ENCODE data around the gene CACNA1C.

The CACNA1C gene

GRCh38 chr12:2017546-2018337 lies 35.0 kb upstream of the CACNA1C start:
- H3K36me3 ChIP-seq: no peaks in the 10 kb centered on the region
- TF ChIP-seq CTCF (IDR thresholded peaks at IDR 0.05; ENCODE audit: low read depth, low read length): no peak
- no peak for DNase-seq

GRCh38 chr12:2018391-2018790 lies 34.4 kb upstream of the CACNA1C start:
- no peak overlapping the region for H3K4me3 ChIP-seq (ENCODE audit: low read depth, low read length)
- TF ChIP-seq CTCF (IDR thresholded peaks at IDR 0.05; ENCODE audit: low read depth, low read length): no peak
- no peaks in the 10 kb centered on the region for H3K9me3 ChIP-seq
- peaks cover 17% of the 10 kb centered on the region for H3K4me1 ChIP-seq
- H3K27me3 ChIP-seq: no peaks in the 10 kb centered on the region
- no peaks in the 10 kb centered on the region for H3K36me3 ChIP-seq
- no peak for DNase-seq

More at GRCh38 chr12:2017546-2018337, 35.0 kb upstream of the CACNA1C start:
- Histone ChIP-seq H3K27me3 (no peaks in the 10 kb centered on the region), H3K9me3 (no peaks in the 10 kb centered on the region), H3K4me3 (ENCODE audit: low read depth, low read length) (no peak overlapping the region), H3K4me1 (peaks cover 21% of the 10 kb centered on the region)

GRCh38 chr12:2019126-2019525 lies 33.7 kb upstream of the CACNA1C start:
- no peak for TF ChIP-seq CTCF (IDR thresholded peaks at IDR 0.05; ENCODE audit: low read depth, low read length)
- H3K9me3 ChIP-seq: no peaks in the 10 kb centered on the region
- no peak overlapping the region for H3K4me3 ChIP-seq (ENCODE audit: low read depth, low read length)
- H3K36me3 ChIP-seq: no peaks in the 10 kb centered on the region
- DNase-seq: no peak
- H3K27me3 ChIP-seq: no peaks in the 10 kb centered on the region
- peaks cover 17% of the 10 kb centered on the region for H3K4me1 ChIP-seq

- no peak for DNase-seq
- Histone ChIP-seq H3K4me3 (ENCODE audit: low read depth, low read length) (no peak overlapping the region), H3K36me3 (no peaks in the 10 kb centered on the region), H3K27me3 (no peaks in the 10 kb centered on the region), H3K4me1 (peaks cover 8% of the 10 kb centered on the region), H3K9me3 (no peaks in the 10 kb centered on the region)
- TF ChIP-seq CTCF (IDR thresholded peaks at IDR 0.05; ENCODE audit: low read depth, low read length): no peak
Measured at GRCh38 chr12:2020511-2020910, 32.3 kb upstream of the CACNA1C start.

- DNase-seq: no peak
- no peaks in the 10 kb centered on the region for H3K36me3 ChIP-seq
- peaks cover under 1% of the 10 kb centered on the region; the same call in 1 of the 2 replicates for H3K4me1 ChIP-seq
- no peak for TF ChIP-seq CTCF (IDR thresholded peaks at IDR 0.05; ENCODE audit: low read depth, low read length)
- H3K27me3 ChIP-seq: no peaks in the 10 kb centered on the region; the same call in 1 of the 2 replicates
- H3K4me3 ChIP-seq (ENCODE audit: low read depth, low read length): no peak overlapping the region
- H3K9me3 ChIP-seq: no peaks in the 10 kb centered on the region
Measured at GRCh38 chr12:2023365-2023764, 29.4 kb upstream of the CACNA1C start.

- Histone ChIP-seq H3K27me3 (no peaks in the 10 kb centered on the region; the same call in 1 of the 2 replicates), H3K4me1 (no peaks in the 10 kb centered on the region), H3K4me3 (ENCODE audit: low read depth, low read length) (no peak overlapping the region), H3K9me3 (no peaks in the 10 kb centered on the region), H3K36me3 (no peaks in the 10 kb centered on the region)
- no peak for TF ChIP-seq CTCF (IDR thresholded peaks at IDR 0.05; ENCODE audit: low read depth, low read length)
- DNase-seq: no peak
Measured at GRCh38 chr12:2027351-2027750, 25.4 kb upstream of the CACNA1C start.
